ENCODE measurements around the gene TMBIM4. TPM values are rescaled to one million over a fixed set of nuclear protein-coding genes. Genes with fewer than 3 reads are reported as not detected.
"Not testable (repeated sequence)": the region's sequence is repeated elsewhere in the genome, so short reads cannot be mapped to it uniquely, and the experiment has no call there.

Gene TMBIM4
- total and polyA plus RNA-seq, 4 donors = 58.6 to 154 (median 102) TPM

DNA sequence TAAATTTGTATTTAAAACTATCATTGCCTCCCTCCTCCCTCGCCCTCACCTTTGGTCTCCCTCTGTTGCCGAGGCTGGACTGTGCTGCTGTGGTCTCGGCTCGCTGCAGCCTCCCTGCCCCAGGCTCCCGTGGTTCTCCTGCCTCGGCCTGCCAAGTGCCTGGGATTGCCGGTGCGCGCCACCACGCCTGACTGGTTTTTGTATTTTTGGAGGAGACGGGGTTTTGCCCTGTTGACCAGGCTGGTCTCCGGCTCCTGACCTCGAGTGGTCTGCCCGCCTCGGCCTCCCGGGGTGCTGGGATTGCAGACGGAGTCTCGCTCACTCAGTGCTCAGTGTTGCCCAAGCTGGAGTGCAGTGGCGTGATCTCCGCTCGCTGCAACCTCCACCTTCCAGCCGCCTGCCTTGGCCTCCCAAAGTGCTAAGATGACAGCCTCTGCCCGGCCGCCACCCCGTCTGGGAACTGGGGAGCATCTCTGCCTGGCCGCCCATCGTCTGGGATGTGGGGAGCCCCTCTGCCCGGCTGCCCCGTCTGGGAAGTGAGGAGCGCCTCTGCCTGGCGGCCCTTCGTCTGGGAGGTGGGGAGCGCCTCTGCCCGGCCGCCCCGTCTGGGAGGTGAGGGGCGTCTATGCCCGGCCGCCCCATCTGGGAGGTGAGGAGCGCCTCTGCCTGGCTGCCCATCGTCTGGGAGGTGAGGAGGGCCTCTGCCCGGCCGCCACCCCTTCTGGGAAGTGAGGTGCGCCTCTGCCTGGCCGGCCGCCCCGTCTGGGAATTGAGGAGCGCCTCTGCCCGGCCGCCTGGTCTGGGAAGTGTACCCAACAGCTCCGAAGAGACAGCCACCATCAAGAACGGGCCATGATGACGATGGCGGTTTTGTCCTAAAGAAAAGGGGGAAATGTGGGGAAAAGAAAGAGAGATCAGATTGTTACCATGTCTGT lies 4.9 kb upstream of the TMBIM4 start:
- H3K27me3 ChIP-seq (ENCODE audit: control insufficient read depth in 4 of 4, insufficient read depth in 4 of 4, low read length in 3 of 4); H3K4me3 ChIP-seq (ENCODE audit: low read depth in 1 of 3, low read length in 3 of 3); H3K36me3 ChIP-seq (ENCODE audit: control insufficient read depth in 4 of 4, insufficient read depth in 3 of 4, low read depth in 1 of 4, low read length in 3 of 4); DNase-seq (ENCODE audit: low spot score); H3K4me1 ChIP-seq (ENCODE audit: control insufficient read depth in 4 of 4, insufficient read depth in 4 of 4, low read length in 3 of 4); H3K27ac ChIP-seq (ENCODE audit: low read depth in 1 of 2, low read length in 2 of 2); H3K9ac ChIP-seq (ENCODE audit: low read depth in 1 of 2, low read length in 2 of 2); H3K9me3 ChIP-seq (ENCODE audit: control insufficient read depth in 4 of 4, low read length in 3 of 4): not testable (repeated sequence)
- 95% methylated on average over 51 of the region's 54 CpGs for WGBS

DNA sequence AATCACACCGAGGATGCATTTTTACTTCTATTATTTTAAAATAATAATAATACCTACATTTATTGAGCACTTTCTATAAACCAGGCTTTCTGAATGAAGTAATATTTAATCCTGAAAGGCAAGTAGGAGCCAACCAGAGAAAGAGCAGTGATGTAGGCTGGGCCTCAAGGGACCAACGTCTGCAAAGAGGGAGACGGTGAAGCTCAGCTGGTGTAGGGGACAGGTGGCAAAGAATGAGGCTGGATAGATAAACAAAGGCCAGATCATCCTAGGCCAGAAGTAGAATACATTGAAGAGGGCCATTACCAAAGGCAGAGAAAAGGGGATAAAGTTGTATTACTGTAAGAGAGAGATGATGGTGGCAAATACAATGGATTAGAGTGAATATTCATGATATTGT lies 810 bp upstream of the TMBIM4 start:
- Histone ChIP-seq H3K36me3 (ENCODE audit: control insufficient read depth in 4 of 4, insufficient read depth in 3 of 4, low read depth in 1 of 4, low read length in 3 of 4) (no peaks in the 10 kb centered on the region), H3K9ac (ENCODE audit: low read depth in 1 of 2, low read length in 2 of 2) (no peak overlapping the region), H3K4me3 (ENCODE audit: low read depth in 1 of 3, low read length in 3 of 3) (peak overlapping the region in 1 of 3 donors; percentile 99), H3K27ac (ENCODE audit: low read depth in 1 of 2, low read length in 2 of 2) (no peak overlapping the region), H3K9me3 (ENCODE audit: control insufficient read depth in 4 of 4, low read length in 3 of 4) (peaks cover 0 to 3% (median 0%) of the 10 kb centered on the region in 4 donors), H3K27me3 (ENCODE audit: control insufficient read depth in 4 of 4, insufficient read depth in 4 of 4, low read length in 3 of 4) (no peaks in the 10 kb centered on the region), H3K4me1 (ENCODE audit: control insufficient read depth in 4 of 4, insufficient read depth in 4 of 4, low read length in 3 of 4) (peaks cover 2 to 12% (median 7%) of the 10 kb centered on the region in 4 donors)
- DNase-seq (ENCODE audit: low spot score) = no peak
- TF ChIP-seq FOXA1 (IDR thresholded peaks at IDR 0.05) = no peak
- no peak for TF ChIP-seq NR2F2 (IDR thresholded peaks at IDR 0.05)
- TF ChIP-seq TAF1 (conservative IDR thresholded peaks at IDR 0.05) = no peak
- WGBS = 95% methylated on average over 3 of the region's 3 CpGs

- TF ChIP-seq MAX (IDR thresholded peaks at IDR 0.05) (no peak), NR2F2 (IDR thresholded peaks at IDR 0.05) (no peak), HNF4A (conservative IDR thresholded peaks at IDR 0.05) (no peak), EGR1 (IDR thresholded peaks at IDR 0.05; ENCODE audit: low read depth in 2 of 2) (no peak), RAD21 (IDR thresholded peaks at IDR 0.05) (no peak), TAF1 (conservative IDR thresholded peaks at IDR 0.05) (no peak), JUND (IDR thresholded peaks at IDR 0.05) (no peak), HNF4G (IDR thresholded peaks at IDR 0.05) (no peak), ATF3 (IDR thresholded peaks at IDR 0.05) (no peak), SP1 (IDR thresholded peaks at IDR 0.05) (no peak), FOXA1 (IDR thresholded peaks at IDR 0.05) (no peak), GABPA (IDR thresholded peaks at IDR 0.05 in 1 of 2, conservative IDR thresholded peaks at IDR 0.05 in 1 of 2) (no peak), YY1 (IDR thresholded peaks at IDR 0.05) (no peak), FOXA2 (IDR thresholded peaks at IDR 0.05) (no peak), RXRA (IDR thresholded peaks at IDR 0.05) (no peak)
- TF ChIP-seq, protein P1, sequence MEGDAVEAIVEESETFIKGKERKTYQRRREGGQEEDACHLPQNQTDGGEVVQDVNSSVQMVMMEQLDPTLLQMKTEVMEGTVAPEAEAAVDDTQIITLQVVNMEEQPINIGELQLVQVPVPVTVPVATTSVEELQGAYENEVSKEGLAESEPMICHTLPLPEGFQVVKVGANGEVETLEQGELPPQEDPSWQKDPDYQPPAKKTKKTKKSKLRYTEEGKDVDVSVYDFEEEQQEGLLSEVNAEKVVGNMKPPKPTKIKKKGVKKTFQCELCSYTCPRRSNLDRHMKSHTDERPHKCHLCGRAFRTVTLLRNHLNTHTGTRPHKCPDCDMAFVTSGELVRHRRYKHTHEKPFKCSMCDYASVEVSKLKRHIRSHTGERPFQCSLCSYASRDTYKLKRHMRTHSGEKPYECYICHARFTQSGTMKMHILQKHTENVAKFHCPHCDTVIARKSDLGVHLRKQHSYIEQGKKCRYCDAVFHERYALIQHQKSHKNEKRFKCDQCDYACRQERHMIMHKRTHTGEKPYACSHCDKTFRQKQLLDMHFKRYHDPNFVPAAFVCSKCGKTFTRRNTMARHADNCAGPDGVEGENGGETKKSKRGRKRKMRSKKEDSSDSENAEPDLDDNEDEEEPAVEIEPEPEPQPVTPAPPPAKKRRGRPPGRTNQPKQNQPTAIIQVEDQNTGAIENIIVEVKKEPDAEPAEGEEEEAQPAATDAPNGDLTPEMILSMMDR (IDR thresholded peaks at IDR 0.05; ENCODE audit: low read depth, low read length, missing input control) = no peak
- no peak for DNase-seq (ENCODE audit: low spot score)
- Histone ChIP-seq H3K9ac (ENCODE audit: low read depth in 1 of 2, low read length in 2 of 2) (no peak overlapping the region), H3K4me1 (ENCODE audit: control insufficient read depth in 4 of 4, insufficient read depth in 4 of 4, low read length in 3 of 4) (peaks cover 2 to 12% (median 7%) of the 10 kb centered on the region in 4 donors), H3K36me3 (ENCODE audit: control insufficient read depth in 4 of 4, insufficient read depth in 3 of 4, low read depth in 1 of 4, low read length in 3 of 4) (no peaks in the 10 kb centered on the region), H3K9me3 (ENCODE audit: control insufficient read depth in 4 of 4, low read length in 3 of 4) (peaks cover 0 to 3% (median 0%) of the 10 kb centered on the region in 4 donors), H3K27ac (ENCODE audit: low read depth in 1 of 2, low read length in 2 of 2) (peak overlapping the region; percentile 2 to 99), H3K4me3 (ENCODE audit: low read depth in 1 of 3, low read length in 3 of 3) (peak overlapping the region; percentile 2 to 99 (median 83)), H3K27me3 (ENCODE audit: control insufficient read depth in 4 of 4, insufficient read depth in 4 of 4, low read length in 3 of 4) (no peaks in the 10 kb centered on the region)
- 87% methylated on average over 8 of the region's 8 CpGs for WGBS
Observed at GRCh38 chr12:66168410-66168809, 1.4 kb downstream of the TMBIM4 start.
